Stimulated activated CD4-positive, alpha-beta T cell treated with anti-CD3 and anti-CD28 coated beads, TNF-alpha, amount 100 ng/mL, for 48 hours (primary cell): ENCODE results near the gene MITF.
A peak's percentile ranks its signal among the peaks of the same experiment; 100 is the strongest.

Experiments used
- DNase-seq, 3 donors: peaks; one replicate each; pipeline ENCODE4 v3.0.0-alpha.2; 2020; ENCODE audit warnings: low read depth in 3 of 3

The MITF gene, protein sequence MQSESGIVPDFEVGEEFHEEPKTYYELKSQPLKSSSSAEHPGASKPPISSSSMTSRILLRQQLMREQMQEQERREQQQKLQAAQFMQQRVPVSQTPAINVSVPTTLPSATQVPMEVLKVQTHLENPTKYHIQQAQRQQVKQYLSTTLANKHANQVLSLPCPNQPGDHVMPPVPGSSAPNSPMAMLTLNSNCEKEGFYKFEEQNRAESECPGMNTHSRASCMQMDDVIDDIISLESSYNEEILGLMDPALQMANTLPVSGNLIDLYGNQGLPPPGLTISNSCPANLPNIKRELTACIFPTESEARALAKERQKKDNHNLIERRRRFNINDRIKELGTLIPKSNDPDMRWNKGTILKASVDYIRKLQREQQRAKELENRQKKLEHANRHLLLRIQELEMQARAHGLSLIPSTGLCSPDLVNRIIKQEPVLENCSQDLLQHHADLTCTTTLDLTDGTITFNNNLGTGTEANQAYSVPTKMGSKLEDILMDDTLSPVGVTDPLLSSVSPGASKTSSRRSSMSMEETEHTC

GRCh38 chr3:69739204-69740102 is at the start of gene MITF:
TSS of gene MITF (plus strand) at chr3:69739464. CDS start at chr3:69739598, 134 bp downstream.
- DNase-seq, result peak; percentile 13 to 35 (median 18)

DNA sequence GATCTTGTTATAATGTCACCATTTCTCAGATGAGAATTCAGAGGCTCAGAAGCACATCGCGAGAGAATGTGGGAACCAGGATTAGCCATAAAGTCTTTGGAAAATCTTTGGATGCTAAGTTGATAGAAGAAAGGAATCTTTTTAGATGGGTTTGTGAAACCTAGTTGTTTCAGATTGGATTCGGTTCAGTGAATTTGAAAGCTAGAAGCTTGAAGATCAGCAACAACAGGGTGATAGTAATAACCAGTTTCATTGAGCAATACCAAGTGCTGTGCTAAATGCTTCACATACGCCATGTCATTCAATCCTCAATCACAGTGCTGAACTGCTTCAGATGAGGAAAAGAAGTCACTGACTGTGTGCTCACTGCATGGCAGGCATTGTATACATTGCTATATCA is 47.4 kb upstream of the MITF start:
- no peak for DNase-seq

DNA sequence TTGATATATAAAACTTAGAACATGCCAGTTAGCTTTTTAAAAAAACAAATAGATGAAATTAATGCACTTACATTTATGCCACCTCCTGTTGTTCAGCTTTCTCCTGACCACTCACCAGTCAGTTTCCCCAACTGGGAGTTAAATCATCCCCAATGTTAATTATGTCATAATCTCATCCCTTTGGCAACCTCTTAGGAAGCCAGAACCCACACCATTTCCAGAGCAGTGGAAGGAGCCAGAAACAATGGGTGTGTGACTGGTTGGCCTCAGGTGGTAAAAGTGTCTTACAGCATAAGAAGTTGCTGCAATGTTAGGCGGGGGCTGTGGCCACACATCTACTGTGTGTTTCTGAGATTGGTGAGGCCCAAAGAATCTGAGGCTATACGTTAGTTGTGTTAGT is 46.5 kb upstream of the MITF start:
- no peak for DNase-seq

DNA sequence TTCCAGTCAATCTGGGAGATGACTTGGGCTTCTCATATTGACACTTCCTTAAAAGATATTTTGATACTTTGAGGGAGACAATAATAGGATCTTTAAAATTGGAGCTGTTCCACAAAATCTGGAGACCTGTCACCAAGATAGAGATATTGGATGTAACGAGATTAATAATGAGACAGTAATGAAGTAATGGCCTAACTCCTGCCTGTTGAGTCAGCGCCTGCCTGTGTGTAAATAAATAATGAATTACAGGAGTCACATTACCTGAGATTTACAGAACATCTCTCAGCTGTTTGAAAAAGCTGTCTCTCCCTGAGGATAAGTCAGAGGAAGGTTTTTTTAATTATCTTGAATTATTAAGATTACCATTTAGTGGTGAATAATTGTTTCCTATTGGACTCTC is 43.8 kb upstream of the MITF start:
- no peak for DNase-seq

GRCh38 chr3:69695933-69696332 is 43.3 kb upstream of the MITF start:
- DNase-seq, result no peak

DNA sequence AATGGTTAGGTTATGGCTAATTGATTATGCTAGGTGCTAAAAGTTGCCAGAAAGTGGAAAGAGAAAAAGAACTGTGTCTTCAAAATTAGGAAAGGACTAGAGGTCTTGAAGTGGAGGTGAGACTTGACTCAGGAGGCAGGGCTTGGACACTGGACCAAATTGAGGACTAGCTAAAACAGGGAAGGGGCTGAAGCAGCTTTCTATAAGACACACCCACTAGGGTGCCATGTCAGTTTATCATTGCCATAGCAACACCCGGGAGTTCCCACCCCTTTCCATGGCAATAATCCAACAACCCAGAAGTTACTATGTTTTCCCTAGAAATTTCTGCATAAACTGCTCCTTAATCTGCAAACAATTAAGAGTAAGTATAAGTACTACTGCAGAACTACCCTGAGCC is 42.9 kb upstream of the MITF start:
- DNase-seq, result no peak

GRCh38 chr3:69697381-69697780 is 41.9 kb upstream of the MITF start:
- no peak for DNase-seq

DNA sequence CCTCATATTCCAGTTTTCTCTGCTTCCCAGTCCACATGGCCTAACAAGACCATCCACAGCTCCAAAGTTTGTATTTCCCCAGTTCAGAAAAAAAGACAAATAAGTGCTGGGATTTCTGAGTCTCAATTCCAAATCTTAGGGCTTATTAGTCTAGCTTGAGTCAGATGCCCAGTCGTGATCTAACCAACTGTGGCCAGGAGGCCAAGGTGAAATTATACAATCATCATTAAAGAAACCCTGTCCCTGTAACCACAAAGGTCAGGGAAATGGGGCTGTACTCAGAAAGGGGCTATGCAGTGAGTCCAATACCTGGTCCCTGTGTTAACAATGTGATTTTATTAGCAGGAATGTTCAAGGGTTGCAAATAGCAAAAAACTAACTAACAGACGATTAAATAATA is 40.5 kb upstream of the MITF start:
- DNase-seq, result no peak

DNA sequence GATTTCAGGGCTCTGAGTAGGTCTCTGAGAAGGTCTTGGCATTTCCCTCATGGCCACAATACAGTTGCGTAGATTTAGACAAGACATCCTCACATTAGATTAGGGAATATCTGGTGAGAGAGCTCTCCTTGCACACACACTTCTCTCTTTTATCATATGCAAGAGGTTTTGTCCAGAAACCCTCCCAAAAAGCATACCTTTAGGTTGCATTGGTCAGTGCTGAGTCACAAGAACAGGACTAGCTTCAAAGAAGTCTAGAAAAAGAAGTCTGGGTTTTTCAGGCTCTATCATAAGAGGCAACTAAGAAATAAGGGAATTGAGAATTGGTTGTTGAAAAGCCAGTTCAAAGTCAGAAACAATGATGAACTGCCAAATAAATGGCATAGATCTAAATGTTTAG is 40.1 kb upstream of the MITF start:
- no peak for DNase-seq

GRCh38 chr3:69700949-69701348 is 38.3 kb upstream of the MITF start:
- no peak for DNase-seq

GRCh38 chr3:69710153-69710977 is 28.9 kb upstream of the MITF start:
- no peak for DNase-seq

DNA sequence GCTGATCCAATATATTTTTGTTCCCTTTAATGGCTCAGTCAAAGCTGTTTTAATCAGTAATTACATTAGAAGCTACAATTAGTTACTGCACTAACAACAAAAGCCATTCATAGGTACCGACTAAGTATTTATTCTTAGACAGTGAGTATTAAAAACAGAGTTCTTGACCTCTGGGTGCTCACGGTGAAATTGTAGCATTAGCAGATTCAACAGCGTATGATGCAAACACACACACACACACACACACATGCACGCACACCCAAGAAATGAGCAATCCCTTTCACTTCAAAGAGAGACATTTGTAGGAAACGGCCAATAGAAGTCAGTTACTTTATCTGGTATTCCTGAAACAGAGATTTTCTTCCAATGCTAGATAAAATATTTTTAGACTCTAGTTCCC is 27.0 kb upstream of the MITF start:
- DNase-seq, result no peak

DNA sequence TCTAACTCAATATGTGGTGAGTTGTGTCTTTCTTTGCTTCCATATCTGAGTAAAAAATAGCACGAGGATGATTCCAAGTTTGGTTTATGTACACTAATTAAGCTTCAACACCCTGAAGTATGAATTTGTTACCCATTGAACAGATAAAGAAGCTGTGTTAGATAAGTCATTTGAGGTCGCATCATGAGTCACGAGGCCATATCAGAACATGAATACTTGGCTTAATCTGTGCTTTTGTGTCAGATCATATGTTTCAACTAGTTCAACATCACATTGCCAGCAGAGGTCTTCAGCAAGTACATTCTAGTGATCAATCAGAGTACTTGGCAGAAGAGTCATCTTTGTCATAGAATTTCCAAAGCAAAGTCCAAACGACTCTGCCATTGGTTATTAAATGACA is 26.3 kb upstream of the MITF start:
- no peak for DNase-seq

DNA sequence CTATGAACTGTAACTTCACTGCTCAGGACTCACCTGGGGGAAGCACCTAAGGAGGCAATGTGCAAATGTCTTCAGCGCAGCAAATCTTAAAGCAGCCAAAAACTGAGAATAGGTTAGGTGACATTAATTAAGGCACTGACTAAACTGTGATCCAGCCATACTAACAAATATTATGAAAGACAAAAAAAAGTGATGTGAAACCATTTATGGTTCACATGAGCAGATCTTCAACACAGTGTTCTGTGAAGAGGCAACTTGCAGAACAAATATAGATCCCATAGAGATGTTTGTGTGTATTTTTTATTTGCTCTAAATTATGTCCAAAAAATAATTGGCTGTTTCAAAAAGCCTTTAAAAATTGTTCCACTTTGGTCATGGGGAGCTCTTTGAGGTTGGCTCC is 24.1 kb upstream of the MITF start:
- DNase-seq, result no peak

- no peak for DNase-seq
Observed at GRCh38 chr3:69716119-69716518, 23.1 kb upstream of the MITF start.

GRCh38 chr3:69718866-69719586 is 20.2 kb upstream of the MITF start:
- DNase-seq, result no peak

DNA sequence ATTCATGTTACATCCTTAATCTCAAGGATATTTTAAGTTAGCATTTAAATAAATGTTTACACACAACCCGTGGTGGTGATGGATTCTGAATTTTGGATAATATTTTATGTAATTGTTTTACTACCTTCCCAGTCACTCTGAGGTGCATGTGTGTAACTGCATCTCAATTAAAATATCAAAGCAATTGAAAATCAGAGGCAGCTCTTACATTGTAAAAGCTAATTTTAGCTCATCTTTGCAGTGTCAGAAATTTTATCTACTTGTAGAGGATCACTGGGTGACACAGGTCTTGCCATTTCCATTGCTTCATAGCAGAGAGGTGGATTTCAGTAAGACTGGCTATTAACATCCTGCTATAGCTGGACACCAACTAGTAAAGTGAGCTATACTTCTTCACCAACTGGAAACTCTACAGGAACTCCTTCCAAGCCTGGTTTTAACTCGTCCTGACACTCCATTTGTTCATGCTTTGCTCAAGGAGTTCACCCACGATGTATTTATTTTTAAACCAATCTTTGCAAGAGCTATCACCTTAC is 19.6 kb upstream of the MITF start:
- DNase-seq, result no peak

DNA sequence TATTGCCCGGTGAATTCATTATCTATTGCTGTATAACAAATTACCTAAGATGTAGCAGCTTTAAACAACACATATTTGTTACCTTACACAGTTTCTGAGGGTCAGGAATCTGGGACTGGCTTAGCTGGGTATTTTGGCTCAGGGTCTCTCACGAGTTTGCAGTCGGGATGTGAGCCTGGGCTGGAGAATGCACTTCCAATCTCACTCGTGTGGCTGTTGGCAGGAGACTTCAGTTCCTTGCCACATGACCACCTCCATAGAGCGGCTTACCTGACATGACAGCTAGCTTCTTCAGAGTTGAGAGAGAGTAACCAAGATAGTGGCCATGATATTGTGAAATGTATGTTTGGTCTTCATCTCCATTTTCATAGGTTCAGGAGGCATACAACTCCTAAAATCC is 18.4 kb upstream of the MITF start:
- DNase-seq, result no peak

DNA sequence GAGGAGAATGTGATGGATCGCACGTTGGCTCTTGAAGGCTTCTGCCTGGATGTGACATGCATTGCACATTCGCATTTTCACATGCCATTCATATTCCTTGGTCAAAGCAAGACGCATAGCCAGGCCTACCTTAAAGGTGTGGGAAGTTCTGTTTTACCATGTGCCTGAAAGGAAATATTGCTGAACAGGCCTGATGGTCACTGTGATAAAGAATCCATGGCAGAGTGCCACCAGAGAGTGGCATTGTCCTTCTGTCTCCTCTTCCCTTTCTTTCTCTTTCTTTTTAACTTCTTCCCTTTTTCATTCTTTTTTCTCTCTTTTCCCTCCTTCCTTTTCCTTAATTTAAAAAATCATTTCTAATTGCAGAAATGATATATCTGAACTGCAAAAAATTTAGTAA is 15.9 kb upstream of the MITF start:
- DNase-seq, result no peak

GRCh38 chr3:69724722-69725435 is 14.4 kb upstream of the MITF start:
- DNase-seq, result no peak
